ENCODE data around the gene ZNF823. TPM values are rescaled to one million over a fixed set of nuclear protein-coding genes. Genes with fewer than 3 reads are reported as not detected.
A peak's percentile ranks its signal among the peaks of the same experiment; 100 is the strongest.

ZNF823 gene
- total RNA-seq, 5 donors from 2014 or later (not counting 1 experiment from before 2014, with no cell fraction given) = 2.3 to 6.4 (median 4.8) TPM

- Histone ChIP-seq H3K4me3 (ENCODE audit: control insufficient read depth in 1 of 2, extremely low read depth in 1 of 2, low read length in 1 of 2) (no peak overlapping the region), H3K27ac (ENCODE audit: low read length) (no peak overlapping the region), H3K9me3 (no peaks in the 10 kb centered on the region), H3K27me3 (replicated peaks in 1 of 2; ENCODE audit: control insufficient read depth in 2 of 2, extremely low read depth in 1 of 2, insufficient read depth in 2 of 2, low read length in 1 of 2) (no peaks in the 10 kb centered on the region), H3K4me1 (ENCODE audit: control insufficient read depth in 1 of 2, extremely low read depth in 1 of 2, insufficient read depth in 2 of 2, low read length in 2 of 2) (no peaks in the 10 kb centered on the region), H3K36me3 (ENCODE audit: control insufficient read depth in 2 of 2, extremely low read depth in 1 of 2, insufficient read depth in 1 of 2, low read length in 1 of 2) (no peaks in the 10 kb centered on the region)
- CTCF ChIA-PET = interaction anchor here in 1 of 2 donors (0.6 kb wide), 1 partner anchor 866 kb away, joined by 3 read pairs; no protein-coding TSS in a partner anchor
- DNase-seq (no peak), ATAC-seq (replicated peaks in 1 of 4) (no peak)
- H3K9me3 Mint-ChIP-seq = peaks cover 4 to 37% (median 17%) of the 10 kb centered on the region in 3 donors
- peaks cover 9% of the 10 kb centered on the region for H3K36me3 Mint-ChIP-seq
- H3K4me3 Mint-ChIP-seq = no peak overlapping the region
- peaks cover 3 to 7% of the 10 kb centered on the region in 2 donors for H3K27me3 Mint-ChIP-seq
- no peak overlapping the region for H3K27ac Mint-ChIP-seq
- POLR2A ChIA-PET = interaction anchor here in 1 of 2 donors (0.6 kb wide), 1 partner anchor 106 kb away, joined by 3 read pairs; no protein-coding TSS in a partner anchor
- no peaks in the 10 kb centered on the region for H3K4me1 Mint-ChIP-seq
Measured at GRCh38 chr19:11745869-11746268, 7.1 kb upstream of the ZNF823 start.

GRCh38 chr19:11737964-11738745 lies 591 bp downstream of the ZNF823 start:
- H3K4me3 ChIP-seq (ENCODE audit: control insufficient read depth in 1 of 2, extremely low read depth in 1 of 2, low read length in 1 of 2) = peak overlapping the region; percentile 82 to 88
- under 1% methylated on average over 52 of the region's 52 CpGs for WGBS (ENCODE audit: insufficient coverage)
- Mint-ChIP-seq H3K9me3 (no peaks in the 10 kb centered on the region), H3K4me3 (peak overlapping the region; percentile 97 to 100 (median 99)), H3K36me3 (peaks cover 4% of the 10 kb centered on the region), H3K27ac (peak overlapping the region; percentile 43 to 90), H3K27me3 (peaks cover 0 to 5% of the 10 kb centered on the region in 2 donors), H3K4me1 (peaks cover 26 to 28% (median 27%) of the 10 kb centered on the region in 3 donors)
- CTCF ChIA-PET = interaction anchor here (0.6 kb wide), 2 partner anchors 26 to 46 kb away, joined by 5 to 7 read pairs; no protein-coding TSS in a partner anchor
- H3K9me3 ChIP-seq = no peaks in the 10 kb centered on the region
- POLR2A ChIA-PET = no interaction called here
- H3K4me1 ChIP-seq (ENCODE audit: control insufficient read depth in 1 of 2, extremely low read depth in 1 of 2, insufficient read depth in 2 of 2, low read length in 2 of 2) = peaks cover 7 to 22% of the 10 kb centered on the region in 2 experiments
- H3K36me3 ChIP-seq (ENCODE audit: control insufficient read depth in 2 of 2, extremely low read depth in 1 of 2, insufficient read depth in 1 of 2, low read length in 1 of 2) = no peaks in the 10 kb centered on the region
- H3K27me3 ChIP-seq (replicated peaks in 1 of 2; ENCODE audit: control insufficient read depth in 2 of 2, extremely low read depth in 1 of 2, insufficient read depth in 2 of 2, low read length in 1 of 2) = no peaks in the 10 kb centered on the region
- ATAC-seq (replicated peaks in 1 of 4) (peak; percentile 41 to 61 (median 58)), DNase-seq (peak in 29 of 35 experiments; percentile 4 to 40 (median 14))
- no peak overlapping the region for H3K27ac ChIP-seq (ENCODE audit: low read length)

- Histone ChIP-seq H3K4me1 (ENCODE audit: control insufficient read depth in 1 of 2, extremely low read depth in 1 of 2, insufficient read depth in 2 of 2, low read length in 2 of 2) (peaks cover 7 to 22% of the 10 kb centered on the region in 2 experiments), H3K36me3 (ENCODE audit: control insufficient read depth in 2 of 2, extremely low read depth in 1 of 2, insufficient read depth in 1 of 2, low read length in 1 of 2) (no peaks in the 10 kb centered on the region), H3K9me3 (no peaks in the 10 kb centered on the region), H3K27me3 (replicated peaks in 1 of 2; ENCODE audit: control insufficient read depth in 2 of 2, extremely low read depth in 1 of 2, insufficient read depth in 2 of 2, low read length in 1 of 2) (no peaks in the 10 kb centered on the region), H3K4me3 (ENCODE audit: control insufficient read depth in 1 of 2, extremely low read depth in 1 of 2, low read length in 1 of 2) (no peak overlapping the region), H3K27ac (ENCODE audit: low read length) (no peak overlapping the region)
- Mint-ChIP-seq H3K36me3 (peaks cover 6% of the 10 kb centered on the region), H3K4me3 (peak overlapping the region; percentile 97 to 100 (median 99)), H3K9me3 (no peaks in the 10 kb centered on the region), H3K4me1 (peaks cover 26 to 28% (median 27%) of the 10 kb centered on the region in 3 donors), H3K27me3 (no peaks in the 10 kb centered on the region), H3K27ac (no peak overlapping the region)
- CTCF ChIA-PET = interaction anchor here in 1 of 2 donors (0.6 to 0.8 kb wide), 2 partner anchors 94 to 293 kb away, joined by 3 to 6 read pairs; no protein-coding TSS in a partner anchor
- ATAC-seq (replicated peaks in 1 of 4) = no peak
- POLR2A ChIA-PET = interaction anchor here in 1 of 2 donors (0.6 kb wide), 1 partner anchor 17 kb away, joined by 3 read pairs; no protein-coding TSS in a partner anchor
- whole genome bisulfite sequencing (ENCODE audit: insufficient coverage) = no CpG with 5 or more reads among the region's 2 CpGs
- DNase-seq = peak in 1 of 35 experiments; percentile 19
Measured at GRCh38 chr19:11736696-11737095, 2.0 kb downstream of the ZNF823 start.

- peaks cover 7 to 22% of the 10 kb centered on the region in 2 experiments for H3K4me1 ChIP-seq (ENCODE audit: control insufficient read depth in 1 of 2, extremely low read depth in 1 of 2, insufficient read depth in 2 of 2, low read length in 2 of 2)
- Mint-ChIP-seq H3K36me3 (peaks cover 11% of the 10 kb centered on the region), H3K27ac (no peak overlapping the region), H3K9me3 (no peaks in the 10 kb centered on the region), H3K27me3 (no peaks in the 10 kb centered on the region), H3K4me3 (no peak overlapping the region), H3K4me1 (peaks cover 26 to 28% (median 27%) of the 10 kb centered on the region in 3 donors)
- no peaks in the 10 kb centered on the region for H3K9me3 ChIP-seq
- no peaks in the 10 kb centered on the region for H3K36me3 ChIP-seq (ENCODE audit: control insufficient read depth in 2 of 2, extremely low read depth in 1 of 2, insufficient read depth in 1 of 2, low read length in 1 of 2)
- ChIA-PET CTCF (interaction anchor here in 1 of 2 donors (0.7 kb wide), 1 partner anchor 39 kb away, joined by 3 read pairs; no protein-coding TSS in a partner anchor), POLR2A (no interaction called here)
- no peaks in the 10 kb centered on the region for H3K27me3 ChIP-seq (replicated peaks in 1 of 2; ENCODE audit: control insufficient read depth in 2 of 2, extremely low read depth in 1 of 2, insufficient read depth in 2 of 2, low read length in 1 of 2)
- H3K4me3 ChIP-seq (ENCODE audit: control insufficient read depth in 1 of 2, extremely low read depth in 1 of 2, low read length in 1 of 2) = no peak overlapping the region
- no peak overlapping the region for H3K27ac ChIP-seq (ENCODE audit: low read length)
- no CpG with 5 or more reads among the region's 1 CpG for WGBS (ENCODE audit: insufficient coverage)
- ATAC-seq (replicated peaks in 1 of 4) = no peak
- no peak for DNase-seq
Measured at GRCh38 chr19:11735375-11735774, 3.4 kb downstream of the ZNF823 start.

- H3K9me3 Mint-ChIP-seq = peaks cover 0 to 15% (median 13%) of the 10 kb centered on the region in 3 donors
- Histone ChIP-seq H3K36me3 (ENCODE audit: control insufficient read depth in 2 of 2, extremely low read depth in 1 of 2, insufficient read depth in 1 of 2, low read length in 1 of 2) (peaks cover 4% of the 10 kb centered on the region in 2 donors), H3K9me3 (peaks cover 2% of the 10 kb centered on the region), H3K27ac (ENCODE audit: low read length) (no peak overlapping the region), H3K27me3 (replicated peaks in 1 of 2; ENCODE audit: control insufficient read depth in 2 of 2, extremely low read depth in 1 of 2, insufficient read depth in 2 of 2, low read length in 1 of 2) (no peaks in the 10 kb centered on the region), H3K4me1 (ENCODE audit: control insufficient read depth in 1 of 2, extremely low read depth in 1 of 2, insufficient read depth in 2 of 2, low read length in 2 of 2) (no peaks in the 10 kb centered on the region), H3K4me3 (ENCODE audit: control insufficient read depth in 1 of 2, extremely low read depth in 1 of 2, low read length in 1 of 2) (no peak overlapping the region)
- CTCF ChIA-PET = no interaction called here
- ATAC-seq (replicated peaks in 1 of 4) (no peak), DNase-seq (no peak)
- no peaks in the 10 kb centered on the region for H3K27me3 Mint-ChIP-seq
- no peak overlapping the region for H3K27ac Mint-ChIP-seq
- peaks cover 0 to 2% (median 0%) of the 10 kb centered on the region in 3 donors for H3K4me1 Mint-ChIP-seq
- H3K36me3 Mint-ChIP-seq = peaks cover 46% of the 10 kb centered on the region
- no peak overlapping the region for H3K4me3 Mint-ChIP-seq
- WGBS (ENCODE audit: insufficient coverage) = no CpG with 5 or more reads among the region's 4 CpGs
- POLR2A ChIA-PET = interaction anchor here in 1 of 2 donors (0.7 kb wide), 1 partner anchor 106 kb away, joined by 4 read pairs; no protein-coding TSS in a partner anchor
Measured at GRCh38 chr19:11729586-11729985, 9.2 kb downstream of the ZNF823 start.

- Mint-ChIP-seq H3K4me1 (no peaks in the 10 kb centered on the region), H3K36me3 (peaks cover 55% of the 10 kb centered on the region), H3K27me3 (no peaks in the 10 kb centered on the region), H3K27ac (no peak overlapping the region), H3K4me3 (no peak overlapping the region), H3K9me3 (peaks cover 6 to 47% (median 43%) of the 10 kb centered on the region in 3 donors)
- no peaks in the 10 kb centered on the region for H3K4me1 ChIP-seq (ENCODE audit: control insufficient read depth in 1 of 2, extremely low read depth in 1 of 2, insufficient read depth in 2 of 2, low read length in 2 of 2)
- H3K36me3 ChIP-seq (ENCODE audit: control insufficient read depth in 2 of 2, extremely low read depth in 1 of 2, insufficient read depth in 1 of 2, low read length in 1 of 2) = peaks cover 9 to 23% of the 10 kb centered on the region in 2 donors
- H3K4me3 ChIP-seq (ENCODE audit: control insufficient read depth in 1 of 2, extremely low read depth in 1 of 2, low read length in 1 of 2) = no peak overlapping the region
- ChIA-PET CTCF (no interaction called here), POLR2A (no interaction called here)
- no peak overlapping the region for H3K27ac ChIP-seq (ENCODE audit: low read length)
- no CpG with 5 or more reads among the region's 10 CpGs for WGBS (ENCODE audit: insufficient coverage)
- no peak for DNase-seq
- H3K9me3 ChIP-seq = peaks cover 10% of the 10 kb centered on the region
- ATAC-seq (replicated peaks in 1 of 4) = no peak
- H3K27me3 ChIP-seq (replicated peaks in 1 of 2; ENCODE audit: control insufficient read depth in 2 of 2, extremely low read depth in 1 of 2, insufficient read depth in 2 of 2, low read length in 1 of 2) = no peaks in the 10 kb centered on the region
Measured at GRCh38 chr19:11722414-11722813, 16.3 kb downstream of the ZNF823 start.
